T-helper 1 cell (primary cell): Measurements from ENCODE around the gene RNF26.
A peak's percentile ranks its signal among the peaks of the same experiment; 100 is the strongest.

Experiments
- DNase-seq, 5 donors: peaks; one replicate each; pipeline ENCODE4 v3.0.0-alpha.2; 2012 to 2020

The RNF26 gene

DNA sequence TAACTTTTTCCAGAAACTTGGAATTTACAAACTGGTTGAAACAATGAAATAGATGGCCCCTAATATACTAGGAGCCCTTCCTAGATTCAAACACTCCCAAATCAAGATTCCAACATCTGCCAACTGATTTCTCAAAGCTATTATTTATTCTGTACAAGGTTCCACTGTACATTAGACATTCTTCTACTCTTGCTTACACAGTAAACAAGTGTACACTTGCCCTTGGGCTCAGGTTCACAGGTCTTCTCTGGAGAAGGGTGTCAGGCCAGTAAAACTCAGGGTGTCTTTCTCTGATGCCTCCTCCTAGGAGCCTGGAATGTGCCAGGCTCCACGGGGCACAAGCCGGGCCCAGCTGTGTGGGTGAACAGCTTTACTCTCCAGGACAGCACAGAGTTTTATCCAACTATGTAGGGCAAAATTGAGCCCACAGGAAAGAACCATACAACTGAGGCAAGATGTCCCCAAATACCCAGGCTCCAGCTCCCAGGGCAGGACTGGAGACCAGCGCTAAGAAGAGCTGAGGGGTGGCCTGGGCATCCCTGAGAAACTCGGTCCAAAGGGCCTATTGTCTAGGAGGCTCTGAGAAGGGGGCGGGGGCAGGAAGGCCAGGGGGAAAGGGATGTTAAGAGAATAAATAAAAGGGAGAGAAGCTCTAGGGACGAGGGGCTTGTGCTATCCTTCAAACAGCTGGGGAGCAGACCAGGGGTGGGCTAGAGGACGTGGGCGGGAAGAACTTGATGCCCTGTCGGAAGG, 20.9 kb downstream of the RNF26 start:
- DNase-seq, result no peak

GRCh38 chr11:119356349-119357031, 22.2 kb downstream of the RNF26 start:
- peak; percentile 40 to 69 (median 64) for DNase-seq

DNA sequence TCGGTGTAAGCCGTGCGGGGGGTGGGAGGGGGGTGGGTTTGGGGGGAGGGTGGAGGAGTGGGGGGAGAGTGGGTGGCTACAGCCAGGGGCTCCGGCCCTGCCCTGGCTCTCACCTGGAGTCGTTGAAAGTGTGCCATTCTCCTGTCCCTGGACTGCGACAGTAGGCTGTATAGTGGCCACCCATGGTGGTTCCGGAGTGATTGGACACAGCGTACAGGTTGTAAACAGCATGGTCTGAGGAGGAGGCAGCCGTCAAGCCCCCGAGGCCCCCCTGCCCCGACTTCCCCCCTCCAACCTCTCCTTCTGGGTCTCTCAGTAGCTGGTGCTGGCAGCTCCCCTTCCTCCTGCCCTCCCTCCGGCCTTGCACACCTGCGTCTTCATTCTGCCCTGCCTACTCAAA, 22.7 kb downstream of the RNF26 start:
- no peak for DNase-seq

GRCh38 chr11:119359365-119360214, 25.3 kb downstream of the RNF26 start:
- no peak for DNase-seq

- peak in 1 of 5 donors; percentile 22 for DNase-seq
These were observed 26.9 kb downstream of the RNF26 start for GRCh38 chr11:119361056-119361787.

DNA sequence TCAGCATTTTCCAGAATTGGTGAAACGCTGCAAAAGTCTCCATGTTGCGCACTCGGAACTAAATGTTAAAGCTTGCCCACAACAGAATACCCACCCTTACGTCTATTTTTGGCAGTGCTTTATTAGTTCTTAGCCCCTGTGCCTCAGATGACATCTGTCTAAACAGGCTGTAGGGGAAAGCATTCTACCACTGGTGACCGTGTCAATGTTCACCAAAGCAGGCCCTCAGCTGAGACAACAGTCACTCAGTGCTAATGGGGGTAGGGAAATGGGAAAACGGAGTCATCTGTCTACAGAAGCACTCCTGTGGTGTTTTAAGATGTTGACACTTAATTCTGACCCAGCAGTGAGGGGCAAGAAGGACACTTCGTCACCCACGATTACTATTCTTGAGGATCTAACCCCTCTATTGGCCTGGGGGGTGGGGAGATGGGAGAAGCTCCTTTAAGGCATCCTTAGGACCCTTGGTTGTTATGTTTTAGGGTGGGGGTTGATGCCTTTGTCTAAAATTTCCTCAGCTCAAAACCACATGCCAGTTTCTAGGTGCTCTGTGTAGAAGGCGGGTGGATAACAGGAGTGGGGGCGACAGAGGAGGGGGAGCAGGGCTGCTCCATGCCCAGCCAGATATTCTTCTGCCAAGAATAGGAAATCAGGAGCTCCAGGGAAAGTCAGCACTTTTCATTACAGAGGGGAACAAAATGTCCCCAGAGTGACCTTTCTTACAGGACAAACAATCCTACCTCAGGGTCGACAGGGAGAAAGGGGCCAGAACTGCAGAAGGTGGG, 27.8 kb downstream of the RNF26 start:
- DNase-seq, result no peak

GRCh38 chr11:119362741-119363080, 28.4 kb downstream of the RNF26 start:
- no peak for DNase-seq

DNA sequence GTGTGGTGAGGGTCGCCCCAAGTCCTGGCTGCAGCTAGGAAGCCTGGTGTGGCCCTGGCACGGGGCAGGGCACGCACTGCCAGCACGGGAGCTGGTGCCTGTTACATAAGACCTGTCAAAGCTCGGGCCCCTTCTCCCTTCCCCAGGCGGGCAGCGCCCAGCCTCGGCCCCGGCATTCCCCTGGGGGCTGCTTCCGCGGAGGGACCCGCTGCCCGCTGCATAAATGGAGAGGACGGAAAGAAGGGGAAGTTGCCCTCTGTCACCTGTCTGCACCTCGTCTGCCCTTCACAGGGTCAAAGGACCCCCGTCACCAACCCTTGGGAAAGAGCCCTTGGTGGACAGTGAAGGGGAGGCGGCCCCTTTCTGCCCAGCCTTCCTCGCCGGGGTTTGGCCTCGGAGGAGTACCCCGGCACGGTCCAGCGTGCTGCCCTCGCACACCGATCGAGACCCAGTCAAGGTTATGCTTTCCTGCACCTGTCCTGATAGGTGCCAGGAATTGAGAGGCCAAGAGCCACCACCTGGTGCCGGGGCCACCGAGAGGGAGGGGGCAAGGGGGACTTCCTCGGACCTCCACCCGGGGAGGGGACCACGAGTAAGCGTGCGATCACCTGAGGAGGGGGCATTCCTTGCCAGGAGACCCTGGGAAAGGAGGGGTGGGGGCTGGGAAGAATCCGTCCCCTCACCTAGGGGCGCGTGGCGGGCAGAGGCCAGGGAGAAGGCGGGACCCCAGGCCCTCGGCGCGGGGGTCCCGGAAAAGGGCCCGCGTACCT, 28.9 kb downstream of the RNF26 start:
- DNase-seq, result no peak

GRCh38 chr11:119363851-119364590, 29.7 kb downstream of the RNF26 start:
- DNase-seq, result peak in 3 of 5 donors; percentile 23 to 57 (median 43)

DNA sequence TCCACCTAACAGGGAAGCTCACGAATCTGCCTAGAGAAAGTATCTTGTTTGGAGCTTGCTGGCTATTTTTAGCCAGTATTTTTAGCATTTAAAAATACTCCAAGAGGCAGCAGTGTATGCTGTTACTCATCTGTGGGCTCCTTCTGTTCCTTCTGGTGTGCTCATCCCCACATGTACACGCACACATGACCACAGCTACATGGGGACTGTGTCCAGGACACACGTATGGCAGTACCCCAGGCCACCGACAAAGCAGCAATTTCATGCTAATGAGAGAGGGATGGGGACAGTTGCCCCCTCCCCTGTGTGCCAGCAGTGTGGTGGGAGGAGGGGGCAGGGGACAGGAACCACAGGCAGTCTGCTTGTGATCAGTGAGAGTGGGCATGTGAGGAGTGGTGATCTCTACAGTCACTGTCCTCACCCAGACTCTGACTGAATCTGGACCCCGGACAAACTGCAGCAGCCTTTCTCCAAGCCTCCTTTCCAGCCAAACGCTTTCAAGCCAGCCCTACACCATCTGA, 30.8 kb downstream of the RNF26 start:
- DNase-seq, result no peak

DNA sequence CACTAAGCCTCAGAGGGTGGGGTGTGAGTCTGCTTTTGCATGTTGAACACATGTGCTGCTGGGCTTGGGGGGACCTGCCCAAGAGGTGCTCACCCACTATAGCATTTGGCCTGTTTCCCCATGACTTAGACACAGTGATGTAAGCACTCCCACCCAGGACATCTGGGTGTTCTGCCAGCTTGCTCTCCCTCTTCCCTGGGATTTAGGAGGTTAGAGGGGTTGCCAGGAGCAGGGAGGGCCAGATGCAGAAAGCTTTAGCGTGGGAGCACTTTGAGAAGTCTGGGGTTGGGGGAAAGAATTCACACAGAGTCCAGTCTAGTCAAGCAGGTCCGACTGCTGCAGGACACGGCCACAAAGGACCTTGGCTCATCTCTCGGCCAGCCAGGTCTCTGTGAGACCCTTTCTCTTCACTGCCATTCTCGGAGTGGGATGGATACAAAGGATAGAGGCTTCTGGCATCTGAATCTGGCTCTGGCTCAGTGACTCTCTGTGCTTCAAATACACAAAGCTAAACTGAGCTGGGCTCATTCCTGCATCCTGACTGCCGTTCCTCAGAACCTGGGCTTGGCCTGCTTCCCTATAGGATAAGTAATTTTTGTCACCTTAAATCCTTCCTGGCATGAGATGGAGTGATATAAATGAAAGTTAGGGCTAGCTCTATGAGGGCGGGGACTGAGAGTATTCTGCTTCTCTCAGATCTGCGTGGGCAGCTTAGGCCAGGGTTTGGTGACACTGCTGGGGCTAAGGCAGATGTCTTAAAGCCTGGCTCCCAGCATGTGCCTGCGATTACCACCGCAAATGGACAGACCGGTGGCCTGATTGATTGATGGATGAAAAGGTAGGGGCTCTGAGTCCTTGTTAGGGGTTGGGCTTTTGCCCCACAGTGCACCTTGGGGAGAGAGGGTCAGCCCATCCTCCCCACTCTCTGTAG, 32.6 kb downstream of the RNF26 start:
- DNase-seq, result no peak

GRCh38 chr11:119367661-119368120, 33.4 kb downstream of the RNF26 start:
- DNase-seq, result no peak

DNA sequence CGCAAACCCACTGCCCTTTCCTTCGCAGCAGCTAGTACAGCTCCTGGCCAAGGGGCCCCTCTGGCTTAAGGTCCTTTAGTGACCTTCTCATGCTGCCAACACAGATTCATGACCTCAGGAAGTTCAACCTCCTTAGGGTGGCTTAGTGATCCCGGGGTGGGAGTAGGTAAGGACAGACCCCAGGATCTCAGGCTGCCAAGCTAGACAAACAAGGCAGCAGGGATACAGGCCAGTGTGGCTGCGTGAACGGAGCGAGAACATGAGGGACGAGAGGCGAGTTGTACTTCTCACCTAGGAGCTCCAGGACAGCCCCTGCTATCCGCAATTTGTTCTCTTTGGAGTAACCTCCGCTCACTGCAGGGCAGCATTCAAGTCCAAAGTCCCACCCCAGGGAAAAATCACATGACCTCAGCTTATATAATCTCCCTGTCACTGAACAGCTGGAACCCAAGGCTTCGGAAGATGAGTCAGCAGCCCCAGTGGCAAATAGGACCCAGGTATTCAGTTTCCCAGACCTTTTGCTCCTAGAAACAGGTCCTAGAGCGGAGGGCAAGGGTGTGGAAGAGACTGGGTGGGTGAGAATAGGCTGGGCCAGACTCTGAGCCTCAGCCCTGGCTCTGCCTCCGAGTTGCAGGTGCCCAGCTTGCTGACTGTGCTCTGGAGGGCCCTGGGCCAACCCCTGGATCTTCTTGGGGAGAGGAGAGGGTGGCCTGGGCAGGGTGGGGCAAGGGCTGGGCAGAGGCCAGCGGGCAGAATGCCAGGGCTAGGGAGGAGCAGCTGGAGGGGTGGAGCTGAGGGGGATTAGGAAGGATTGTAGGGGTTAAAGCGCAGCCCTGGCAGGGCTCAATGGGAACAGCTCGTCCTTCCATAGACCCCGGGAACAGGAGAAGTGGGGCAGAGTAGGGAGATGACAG, 34.1 kb downstream of the RNF26 start:
- no peak for DNase-seq

DNA sequence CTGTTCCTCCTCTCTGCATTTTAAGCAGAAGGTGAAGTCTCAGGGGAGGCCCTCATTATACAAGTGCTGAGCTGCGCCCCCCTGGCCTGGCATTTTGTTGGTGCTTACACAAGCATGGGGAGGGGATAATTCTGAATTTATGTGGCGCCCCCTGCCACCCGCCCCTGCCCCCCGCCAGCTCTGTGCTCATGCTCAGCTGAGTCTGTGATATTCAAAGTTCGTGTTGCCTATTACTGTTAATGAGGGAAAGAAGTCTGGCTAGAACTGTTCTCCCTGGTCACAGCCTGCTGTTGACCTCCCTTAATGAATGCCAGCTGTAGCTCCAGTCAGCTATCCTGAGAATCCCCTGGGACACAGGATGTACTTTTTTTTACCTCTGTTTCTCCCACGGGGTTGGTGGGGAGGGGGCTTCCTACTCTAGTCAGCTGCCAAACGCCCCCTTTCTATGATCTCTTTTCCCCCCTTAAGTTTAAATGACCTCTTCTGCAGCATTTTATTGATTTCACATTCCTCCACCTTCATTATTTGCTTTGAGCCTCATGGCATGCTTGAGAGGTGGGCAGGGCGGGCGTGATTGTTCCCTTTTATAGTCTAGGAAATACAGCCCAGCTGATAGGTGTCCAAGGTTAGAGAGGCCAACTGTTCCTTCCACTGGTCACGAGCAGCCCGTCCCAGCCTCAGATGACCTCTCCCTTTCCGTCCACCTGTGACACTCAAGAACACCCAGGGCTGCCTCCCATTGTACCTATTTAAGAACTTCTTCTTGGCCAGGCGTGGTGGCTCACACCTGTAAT, 35.0 kb downstream of the RNF26 start:
- DNase-seq, result no peak

DNA sequence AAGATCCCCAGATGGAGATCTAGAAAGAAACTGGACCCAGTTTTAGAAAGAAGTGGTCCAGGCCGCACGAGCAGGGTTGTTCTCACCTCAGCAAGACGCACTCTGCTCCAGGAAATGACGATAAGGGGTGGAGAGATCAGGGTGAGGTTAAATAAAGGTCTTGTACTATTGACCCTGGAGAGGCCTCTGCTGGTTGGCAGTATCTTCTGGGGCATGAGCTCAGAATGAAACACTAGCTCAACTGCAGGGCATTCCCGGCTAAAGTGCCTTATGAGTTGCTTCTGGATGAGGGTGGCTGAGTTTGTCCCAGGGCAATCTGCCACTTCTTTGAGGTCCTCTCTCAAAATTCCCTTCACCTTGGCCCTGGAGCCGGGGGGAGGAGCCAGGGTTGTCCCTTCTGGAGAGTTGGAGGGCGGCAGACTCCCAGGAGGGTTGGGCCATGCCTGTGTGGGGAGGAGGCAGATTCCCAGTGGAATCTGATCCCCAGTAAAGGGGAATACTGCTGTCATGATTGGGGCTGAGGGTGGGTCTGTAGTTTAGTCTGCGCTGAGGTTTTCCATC, 36.2 kb downstream of the RNF26 start:
- no peak for DNase-seq

GRCh38 chr11:119371067-119371601, 36.8 kb downstream of the RNF26 start:
- no peak for DNase-seq
